ENCODE measurements around the gene GFI1. TPM values are rescaled to one million over a fixed set of nuclear protein-coding genes. Genes with fewer than 3 reads are reported as not detected.

The GFI1 gene
- polyA plus RNA-seq, 2 of the 4 experiments (the other 2 are of a cell fraction) = 0.08 to 0.18 TPM

DNA sequence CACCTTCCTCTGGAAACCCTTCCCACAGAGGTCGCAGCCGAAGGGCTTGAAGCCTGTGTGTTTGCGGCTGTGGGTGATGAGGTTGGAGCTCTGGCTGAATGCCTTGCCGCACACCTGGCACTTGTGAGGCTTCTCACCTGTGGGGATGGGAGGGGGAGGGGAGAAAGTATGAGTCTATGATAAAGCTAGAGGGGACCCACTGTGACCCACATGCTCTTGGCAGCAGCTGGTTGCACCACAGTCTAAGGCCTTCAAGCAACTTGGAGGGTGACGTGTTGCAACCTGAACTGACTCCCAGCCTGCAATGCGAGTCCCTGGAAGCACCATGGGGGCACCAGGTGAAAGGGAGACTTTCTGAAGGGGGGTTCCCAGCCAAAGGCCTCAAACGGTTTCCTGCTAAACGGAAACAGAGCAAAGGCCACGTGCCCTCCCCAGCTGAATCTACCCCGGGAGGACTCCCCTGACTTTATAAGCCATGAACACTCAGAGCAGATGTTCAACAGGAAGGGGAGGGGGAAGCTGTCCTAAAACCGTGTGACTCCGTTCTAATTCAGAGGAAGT lies 10.6 kb downstream of the GFI1 start:
- no peak overlapping the region for H3K4me2 ChIP-seq
- no peak overlapping the region for H3K4me3 ChIP-seq
- ChIA-PET POLR2A (no interaction called here), CTCF (no interaction called here)
- WGBS (ENCODE audit: missing lambda C conversion rate) = 57% methylated on average over 11 of the region's 12 CpGs
- no peak overlapping the region for H3K27ac ChIP-seq
- no peaks in the 10 kb centered on the region for H3K4me1 ChIP-seq
- no peaks in the 10 kb centered on the region for H3K9me3 ChIP-seq
- FAIRE-seq (no peak), ATAC-seq (no peak), DNase-seq (ENCODE audit: low read depth in 1 of 2, low spot score in 1 of 2) (no peak)
- TF ChIP-seq RARB (CRISPR knock-in tag; IDR thresholded peaks at IDR 0.05) (no peak), PHF8 (IDR thresholded peaks at IDR 0.05; ENCODE audit: borderline replicate concordance, low read depth) (no peak), JUN (IDR thresholded peaks at IDR 0.05) (no peak), HOXB13 (CRISPR knock-in tag; IDR thresholded peaks at IDR 0.05; ENCODE audit: low read depth) (no peak), MAFK (IDR thresholded peaks at IDR 0.05; ENCODE audit: partially characterized antibody) (no peak), KDM1A (IDR thresholded peaks at IDR 0.05; ENCODE audit: low read depth) (no peak), KDM5A (IDR thresholded peaks at IDR 0.05) (no peak), HOXA7 (CRISPR knock-in tag; IDR thresholded peaks at IDR 0.05) (no peak), POLR2A (IDR thresholded peaks at IDR 0.05; ENCODE audit: low read length) (no peak), RAD21 (conservative IDR thresholded peaks at IDR 0.05 in 1 of 2, IDR thresholded peaks at IDR 0.05 in 1 of 2) (no peak)
- TF ChIP-seq, protein P1, sequence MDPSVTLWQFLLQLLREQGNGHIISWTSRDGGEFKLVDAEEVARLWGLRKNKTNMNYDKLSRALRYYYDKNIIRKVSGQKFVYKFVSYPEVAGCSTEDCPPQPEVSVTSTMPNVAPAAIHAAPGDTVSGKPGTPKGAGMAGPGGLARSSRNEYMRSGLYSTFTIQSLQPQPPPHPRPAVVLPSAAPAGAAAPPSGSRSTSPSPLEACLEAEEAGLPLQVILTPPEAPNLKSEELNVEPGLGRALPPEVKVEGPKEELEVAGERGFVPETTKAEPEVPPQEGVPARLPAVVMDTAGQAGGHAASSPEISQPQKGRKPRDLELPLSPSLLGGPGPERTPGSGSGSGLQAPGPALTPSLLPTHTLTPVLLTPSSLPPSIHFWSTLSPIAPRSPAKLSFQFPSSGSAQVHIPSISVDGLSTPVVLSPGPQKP (IDR thresholded peaks at IDR 0.05; ENCODE audit: low read depth, low read length) = no peak
- TF ChIP-seq, protein P2, sequence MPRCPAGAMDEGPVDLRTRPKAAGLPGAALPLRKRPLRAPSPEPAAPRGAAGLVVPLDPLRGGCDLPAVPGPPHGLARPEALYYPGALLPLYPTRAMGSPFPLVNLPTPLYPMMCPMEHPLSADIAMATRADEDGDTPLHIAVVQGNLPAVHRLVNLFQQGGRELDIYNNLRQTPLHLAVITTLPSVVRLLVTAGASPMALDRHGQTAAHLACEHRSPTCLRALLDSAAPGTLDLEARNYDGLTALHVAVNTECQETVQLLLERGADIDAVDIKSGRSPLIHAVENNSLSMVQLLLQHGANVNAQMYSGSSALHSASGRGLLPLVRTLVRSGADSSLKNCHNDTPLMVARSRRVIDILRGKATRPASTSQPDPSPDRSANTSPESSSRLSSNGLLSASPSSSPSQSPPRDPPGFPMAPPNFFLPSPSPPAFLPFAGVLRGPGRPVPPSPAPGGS (IDR thresholded peaks at IDR 0.05) = no peak

DNA sequence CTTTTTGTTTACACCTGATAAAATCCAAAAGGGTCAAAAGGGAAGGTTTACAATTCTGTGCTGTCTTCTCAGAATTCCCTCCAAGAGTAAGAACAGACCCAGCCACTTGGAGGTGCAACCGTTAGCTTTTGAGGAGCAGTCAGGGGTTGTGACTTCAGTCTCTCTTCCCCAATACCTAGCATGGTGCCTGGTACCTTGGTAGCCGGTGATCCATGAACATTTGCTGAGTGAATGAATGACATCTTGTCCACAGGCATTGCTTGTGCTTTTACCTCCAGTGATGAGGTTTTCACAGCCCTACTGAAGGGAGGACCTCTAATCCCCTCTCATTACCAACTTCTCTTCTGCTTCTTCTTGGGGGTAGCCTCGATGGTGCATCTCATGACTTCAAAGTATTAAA lies 11.7 kb downstream of the GFI1 start:
- FAIRE-seq = no peak
- CTCF ChIA-PET = interaction anchor here (1.1 to 2.3 kb wide), 2 partner anchors 10 to 164 kb away, joined by 4 to 8 read pairs; no protein-coding TSS in a partner anchor
- DNase-seq (ENCODE audit: low read depth in 1 of 2, low spot score in 1 of 2) = no peak
- POLR2A ChIA-PET = no interaction called here
- no peak overlapping the region for H3K4me2 ChIP-seq
- TF ChIP-seq MAZ (IDR thresholded peaks at IDR 0.05; ENCODE audit: borderline replicate concordance, low read depth, low read length) (no peak), RARB (CRISPR knock-in tag; IDR thresholded peaks at IDR 0.05) (no peak), TP53 (CRISPR knock-in tag; IDR thresholded peaks at IDR 0.05) (no peak), MAFK (IDR thresholded peaks at IDR 0.05; ENCODE audit: partially characterized antibody) (no peak), FOSL2 (IDR thresholded peaks at IDR 0.05) (no peak), FOSL2 (CRISPR knock-in tag; IDR thresholded peaks at IDR 0.05) (no peak), KDM5A (IDR thresholded peaks at IDR 0.05) (no peak), ZSCAN20 (CRISPR knock-in tag; IDR thresholded peaks at IDR 0.05) (no peak), ZNF302 (CRISPR knock-in tag; IDR thresholded peaks at IDR 0.05) (no peak), MYC (IDR thresholded peaks at IDR 0.05; ENCODE audit: borderline replicate concordance, low read length) (no peak), ESRRA (IDR thresholded peaks at IDR 0.05; ENCODE audit: borderline replicate concordance, low read length) (no peak), SREBF2 (IDR thresholded peaks at IDR 0.05) (no peak), JUN (IDR thresholded peaks at IDR 0.05) (no peak), EHMT2 (IDR thresholded peaks at IDR 0.05; ENCODE audit: low read depth) (no peak), CEBPB (IDR thresholded peaks at IDR 0.05) (no peak), HDAC2 (IDR thresholded peaks at IDR 0.05) (no peak), TFCP2L1 (CRISPR knock-in tag; IDR thresholded peaks at IDR 0.05) (no peak)
- TF ChIP-seq, protein P3, sequence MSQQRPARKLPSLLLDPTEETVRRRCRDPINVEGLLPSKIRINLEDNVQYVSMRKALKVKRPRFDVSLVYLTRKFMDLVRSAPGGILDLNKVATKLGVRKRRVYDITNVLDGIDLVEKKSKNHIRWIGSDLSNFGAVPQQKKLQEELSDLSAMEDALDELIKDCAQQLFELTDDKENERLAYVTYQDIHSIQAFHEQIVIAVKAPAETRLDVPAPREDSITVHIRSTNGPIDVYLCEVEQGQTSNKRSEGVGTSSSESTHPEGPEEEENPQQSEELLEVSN (IDR thresholded peaks at IDR 0.05; ENCODE audit: borderline replicate concordance, low read depth) = no peak
- TF ChIP-seq, protein P4, sequence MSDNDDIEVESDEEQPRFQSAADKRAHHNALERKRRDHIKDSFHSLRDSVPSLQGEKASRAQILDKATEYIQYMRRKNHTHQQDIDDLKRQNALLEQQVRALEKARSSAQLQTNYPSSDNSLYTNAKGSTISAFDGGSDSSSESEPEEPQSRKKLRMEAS (IDR thresholded peaks at IDR 0.05) = no peak
- TF ChIP-seq, protein P5, sequence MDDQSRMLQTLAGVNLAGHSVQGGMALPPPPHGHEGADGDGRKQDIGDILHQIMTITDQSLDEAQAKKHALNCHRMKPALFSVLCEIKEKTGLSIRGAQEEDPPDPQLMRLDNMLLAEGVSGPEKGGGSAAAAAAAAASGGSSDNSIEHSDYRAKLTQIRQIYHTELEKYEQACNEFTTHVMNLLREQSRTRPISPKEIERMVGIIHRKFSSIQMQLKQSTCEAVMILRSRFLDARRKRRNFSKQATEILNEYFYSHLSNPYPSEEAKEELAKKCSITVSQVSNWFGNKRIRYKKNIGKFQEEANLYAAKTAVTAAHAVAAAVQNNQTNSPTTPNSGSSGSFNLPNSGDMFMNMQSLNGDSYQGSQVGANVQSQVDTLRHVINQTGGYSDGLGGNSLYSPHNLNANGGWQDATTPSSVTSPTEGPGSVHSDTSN (IDR thresholded peaks at IDR 0.05) = no peak
- TF ChIP-seq, protein P6, sequence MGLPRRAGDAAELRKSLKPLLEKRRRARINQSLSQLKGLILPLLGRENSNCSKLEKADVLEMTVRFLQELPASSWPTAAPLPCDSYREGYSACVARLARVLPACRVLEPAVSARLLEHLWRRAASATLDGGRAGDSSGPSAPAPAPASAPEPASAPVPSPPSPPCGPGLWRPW (IDR thresholded peaks at IDR 0.05) = no peak
- H3K27ac ChIP-seq = no peak overlapping the region
- H3K4me1 ChIP-seq = no peaks in the 10 kb centered on the region
- H3K4me3 ChIP-seq = no peak overlapping the region
- H3K9me3 ChIP-seq = no peaks in the 10 kb centered on the region
- ATAC-seq = no peak
- WGBS (ENCODE audit: missing lambda C conversion rate) = 21% methylated on average over 3 of the region's 3 CpGs

Measured in A549 (cell line).